ENCODE results near the gene TEKT5.
"Not testable (repeated sequence)": the region's sequence is repeated elsewhere in the genome, so short reads cannot be mapped to it uniquely, and the experiment has no call there.

Gene TEKT5

DNA sequence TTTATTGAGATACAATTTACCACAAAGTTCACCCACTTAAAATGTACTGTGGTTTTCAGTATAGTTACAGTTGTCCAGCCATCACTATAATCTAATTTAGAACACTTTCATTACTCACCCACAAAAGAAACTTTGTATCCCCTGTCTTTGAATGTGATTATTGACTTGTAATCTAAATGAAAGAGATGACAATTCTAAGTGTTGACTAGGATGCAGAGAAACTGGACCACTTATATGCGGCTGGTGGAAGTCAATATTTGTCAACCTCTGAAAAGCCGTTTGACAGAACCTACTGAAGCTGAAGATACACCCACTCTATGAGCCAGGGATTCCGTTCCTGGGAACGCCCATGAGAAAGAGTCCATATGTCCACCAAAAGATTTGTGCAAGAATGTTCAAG is 36.8 kb downstream of the TEKT5 start:
- DNase-seq, result no peak

DNA sequence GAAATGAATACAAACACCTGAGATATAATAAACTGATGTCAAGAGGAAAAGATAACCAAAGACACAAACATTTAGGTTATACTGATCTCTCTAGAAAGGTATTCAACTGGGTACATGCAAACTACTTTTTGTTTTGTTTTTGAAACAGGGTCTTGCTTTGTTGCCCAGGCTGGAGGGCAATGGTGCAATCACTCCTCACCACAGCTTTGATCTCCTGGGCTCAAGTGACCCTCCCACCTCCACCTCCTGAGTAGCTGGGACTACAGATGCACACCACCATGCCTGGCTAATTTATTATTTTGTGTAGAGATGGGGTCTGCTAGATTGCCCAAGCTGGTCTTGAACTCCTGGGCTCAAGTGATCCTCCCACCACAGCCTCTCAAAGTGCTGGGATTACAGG is 38.1 kb downstream of the TEKT5 start:
- no peak for DNase-seq

DNA sequence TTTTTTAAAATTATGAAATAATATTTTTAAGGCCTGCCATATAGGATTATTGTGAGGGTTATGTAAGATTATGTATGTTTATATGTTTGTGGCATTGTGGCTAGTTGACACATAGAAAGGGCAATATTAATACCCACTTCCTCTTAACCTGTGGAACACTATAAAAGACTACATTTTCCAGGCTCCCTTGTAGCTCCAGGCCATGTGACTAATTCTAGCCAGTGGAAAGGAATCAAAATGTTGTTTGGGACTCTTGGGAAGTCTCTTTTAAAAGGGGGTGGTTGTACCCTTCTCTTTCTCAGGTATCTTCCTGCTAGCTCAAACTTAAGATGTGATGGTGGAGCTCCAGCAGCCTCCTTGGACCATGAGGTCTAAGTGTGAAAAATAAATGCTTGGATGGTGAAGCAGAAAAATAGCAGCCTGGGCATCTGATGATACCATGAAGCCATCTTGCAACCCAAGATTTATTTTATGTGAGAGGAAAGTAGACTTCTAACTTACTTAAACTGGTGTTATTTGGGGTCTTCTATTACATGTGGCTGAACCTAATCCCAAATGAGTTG is 39.2 kb downstream of the TEKT5 start:
- DNase-seq, result no peak

DNA sequence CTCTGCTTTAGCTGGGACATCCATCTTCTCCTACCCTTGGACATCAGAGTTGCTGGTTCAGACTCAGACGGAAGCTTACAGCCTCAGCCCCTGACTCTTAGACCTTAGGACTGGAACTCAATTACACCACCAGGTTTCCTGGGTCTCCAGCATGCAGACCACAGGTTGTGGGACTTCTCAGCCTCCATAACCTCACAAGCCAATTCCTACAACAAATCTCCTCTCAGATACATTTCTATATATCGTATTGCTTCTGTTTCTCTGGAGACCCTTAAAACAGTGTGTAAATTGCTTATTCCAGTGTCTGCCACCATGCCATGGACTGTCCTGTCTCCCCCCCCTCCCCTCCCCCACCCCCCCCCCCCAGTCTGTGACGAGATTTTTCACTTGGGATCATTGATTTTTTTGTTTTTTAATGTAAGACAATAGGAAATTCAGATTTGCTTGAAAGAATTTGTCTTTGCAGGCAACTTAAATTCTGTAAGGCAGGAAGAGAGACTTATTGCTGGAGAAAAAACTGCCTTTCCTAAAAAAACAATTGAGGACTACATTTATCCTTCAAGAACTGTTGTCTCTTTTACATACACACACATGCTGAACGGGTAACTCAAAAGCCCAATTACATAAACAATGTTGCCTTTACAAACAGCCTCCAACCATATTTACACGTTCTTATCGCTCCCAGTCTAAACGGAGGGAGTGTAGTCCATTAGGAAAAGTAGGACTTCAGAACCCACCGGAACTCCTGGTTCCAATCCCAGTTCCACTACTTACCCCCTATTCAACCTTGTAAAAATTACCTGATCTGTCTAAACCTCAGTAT is 39.9 kb downstream of the TEKT5 start:
- no peak for DNase-seq

DNA sequence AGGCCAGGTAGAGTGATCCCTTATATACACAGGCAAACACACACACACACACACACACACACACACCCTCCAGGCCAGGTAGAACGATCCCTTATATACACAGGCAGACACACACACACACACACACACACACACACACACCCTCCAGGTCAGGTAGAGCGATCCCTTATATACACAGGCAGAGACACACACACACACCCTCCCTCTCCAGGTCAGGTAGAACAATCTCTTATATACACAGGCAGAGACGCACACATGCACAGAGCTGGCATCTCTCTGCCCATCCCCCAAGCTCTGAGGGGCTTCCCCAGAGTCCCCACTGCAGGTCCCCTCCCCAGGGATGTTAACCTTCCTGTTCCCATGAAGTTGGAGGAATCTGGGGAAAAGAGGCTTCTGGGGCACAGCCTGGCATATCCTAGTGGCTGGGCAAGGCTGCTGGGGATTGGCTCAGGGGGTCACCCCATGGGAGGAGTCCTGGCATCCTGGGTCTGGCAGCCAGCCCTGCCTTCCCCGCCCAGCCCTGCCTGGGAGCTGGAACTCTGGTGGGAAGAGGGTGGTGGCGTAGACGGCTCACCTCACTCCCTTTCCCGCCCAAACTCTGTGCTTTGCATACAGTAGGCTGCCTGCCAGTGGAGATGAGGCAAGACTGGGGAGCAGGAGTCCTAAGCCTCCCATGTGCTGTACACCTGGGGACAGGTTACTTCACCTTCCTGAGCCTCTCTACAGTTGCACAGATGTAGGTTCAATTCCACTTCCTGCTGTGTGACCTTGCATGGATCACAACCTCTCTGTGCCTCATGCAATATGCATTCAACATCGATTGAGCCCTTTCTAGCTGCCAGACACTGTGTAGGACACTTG is 41.8 kb downstream of the TEKT5 start:
- DNase-seq, result no peak

DNA sequence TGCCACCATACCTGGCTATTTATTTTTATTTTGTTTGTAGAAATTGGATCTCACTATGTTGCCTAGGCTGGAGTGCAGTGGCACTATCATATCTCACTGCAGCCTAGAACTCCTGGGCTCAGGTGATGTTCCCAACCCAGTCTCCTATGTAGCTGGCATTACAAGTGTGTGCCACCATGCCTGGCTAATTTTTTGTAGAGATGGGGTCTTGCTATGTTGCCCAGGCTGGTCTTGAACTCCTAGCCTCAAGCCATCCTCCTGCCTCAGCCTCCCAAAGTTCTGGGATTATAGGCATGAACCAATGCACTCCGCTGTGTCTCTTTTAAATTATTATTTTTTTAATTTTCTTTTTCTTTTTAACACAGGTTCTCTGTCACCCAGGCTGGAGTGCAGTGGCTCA is 45.6 kb downstream of the TEKT5 start:
- not testable (repeated sequence) for DNase-seq

DNA sequence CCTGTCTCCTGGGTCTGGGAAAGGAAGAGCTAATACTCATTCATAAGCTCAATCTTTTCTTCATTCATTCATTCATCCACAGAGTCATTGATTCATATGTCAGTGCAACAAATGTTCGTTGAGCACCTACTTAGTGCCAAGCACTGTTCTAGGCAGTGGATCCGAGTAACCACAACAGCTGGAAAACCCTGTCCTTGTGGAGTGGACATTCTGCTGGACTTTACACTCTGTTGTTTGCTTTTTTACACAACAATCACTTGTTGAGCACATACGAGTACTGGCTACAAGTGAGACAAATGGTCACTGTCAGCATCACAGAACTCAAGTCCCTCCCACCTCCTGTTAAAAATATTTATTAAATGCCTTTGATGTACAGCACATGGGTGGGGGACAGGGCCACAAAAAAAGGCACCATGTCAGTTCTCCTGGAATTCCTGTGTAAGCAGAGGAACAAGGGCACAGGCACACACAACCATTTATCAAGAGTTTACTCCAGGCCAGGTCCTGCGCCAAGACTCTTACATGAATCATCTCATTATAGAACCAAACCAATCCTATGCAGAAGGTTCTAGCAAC is 46.9 kb downstream of the TEKT5 start:
- DNase-seq, result no peak

DNA sequence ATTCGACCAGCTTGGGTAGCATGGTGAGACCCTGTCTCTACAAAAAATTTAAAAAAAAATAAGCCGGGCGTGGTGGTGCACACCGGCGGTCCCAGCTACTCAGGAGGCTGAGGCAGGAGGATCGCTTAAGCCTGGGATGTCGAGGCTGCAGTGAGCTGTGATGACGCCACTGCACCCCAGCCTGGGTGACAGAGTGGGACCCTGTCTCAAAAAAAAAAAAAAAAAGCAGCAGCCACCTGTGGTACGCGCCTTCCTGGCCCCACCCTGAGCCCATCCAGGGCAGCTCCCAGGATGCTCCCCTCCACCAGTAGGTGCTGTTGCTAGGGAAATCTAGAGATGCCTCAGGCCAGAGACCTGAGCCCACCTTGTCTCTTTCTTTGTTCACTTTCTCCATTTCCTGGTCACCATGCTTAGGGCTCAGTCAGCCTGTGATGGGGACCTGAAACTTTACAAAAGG is 47.4 kb downstream of the TEKT5 start:
- no peak for DNase-seq

DNA sequence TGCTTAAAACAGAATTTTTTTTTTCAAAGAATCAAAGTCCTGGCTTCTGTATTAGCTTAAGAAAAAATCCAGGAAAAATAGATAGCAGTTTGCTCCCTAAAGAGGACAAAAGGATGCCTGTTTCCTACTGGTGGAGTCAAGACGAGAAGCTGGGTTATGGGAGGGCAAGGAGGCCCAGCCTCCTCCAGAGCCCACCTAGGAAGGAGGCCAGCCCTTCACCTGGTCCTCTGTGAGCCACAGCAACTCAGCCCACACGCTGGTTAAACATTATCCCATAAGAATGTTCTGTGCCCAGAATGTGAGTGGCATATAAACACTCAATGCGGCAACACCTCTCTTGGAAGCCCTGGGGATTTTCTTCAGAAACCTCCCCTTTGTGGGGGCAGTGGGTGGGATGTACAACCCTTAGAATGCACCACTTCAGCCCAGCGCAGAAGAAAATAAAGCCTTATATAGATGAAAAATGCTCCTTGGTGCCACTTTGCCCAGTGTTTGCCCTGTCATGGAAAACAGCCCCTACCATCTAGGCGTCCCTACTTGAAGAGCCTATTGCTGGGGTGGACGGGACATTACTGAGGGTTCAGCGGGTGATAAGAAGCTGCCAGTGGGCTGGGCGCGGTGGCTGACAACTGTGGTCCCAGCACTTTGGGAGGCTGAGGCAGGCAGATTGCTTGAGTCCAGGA is 48.0 kb downstream of the TEKT5 start:
- no peak for DNase-seq

DNA sequence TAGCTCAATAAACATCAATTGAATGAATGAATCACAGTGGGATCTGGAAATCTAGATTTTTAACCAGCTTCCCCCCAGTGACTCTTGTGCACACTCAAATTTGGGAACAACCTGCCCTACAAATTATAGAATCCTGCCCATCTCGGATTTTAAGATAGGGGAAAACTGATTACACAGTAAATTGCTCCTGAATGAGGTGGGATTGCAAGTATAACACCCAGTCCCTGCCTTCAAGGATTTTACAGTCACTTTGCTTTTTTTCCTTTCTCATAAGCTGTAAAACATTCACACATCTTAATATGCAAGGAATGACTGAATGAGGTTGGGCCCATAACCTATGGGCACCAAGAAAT is 48.5 kb downstream of the TEKT5 start:
- DNase-seq, result no peak

DNA sequence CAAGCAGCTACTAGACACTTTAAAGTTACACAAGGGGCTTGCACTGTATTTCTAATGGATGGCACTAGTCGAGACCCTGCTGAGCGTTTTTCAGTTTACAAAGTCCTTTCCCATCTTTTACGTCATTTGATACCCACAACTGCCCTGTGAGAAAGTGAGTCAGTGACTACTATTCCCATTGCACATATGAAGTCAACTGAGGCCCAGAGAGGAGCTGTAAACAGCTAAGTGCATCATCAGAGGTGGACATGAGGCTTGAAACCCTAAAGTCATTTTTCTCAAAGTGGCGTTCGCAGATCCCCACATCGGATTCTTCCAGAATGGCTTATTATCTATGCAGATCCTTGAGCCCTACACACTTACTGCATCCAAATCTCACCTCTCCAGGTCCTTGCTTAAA is 50.6 kb downstream of the TEKT5 start:
- DNase-seq, result no peak

DNA sequence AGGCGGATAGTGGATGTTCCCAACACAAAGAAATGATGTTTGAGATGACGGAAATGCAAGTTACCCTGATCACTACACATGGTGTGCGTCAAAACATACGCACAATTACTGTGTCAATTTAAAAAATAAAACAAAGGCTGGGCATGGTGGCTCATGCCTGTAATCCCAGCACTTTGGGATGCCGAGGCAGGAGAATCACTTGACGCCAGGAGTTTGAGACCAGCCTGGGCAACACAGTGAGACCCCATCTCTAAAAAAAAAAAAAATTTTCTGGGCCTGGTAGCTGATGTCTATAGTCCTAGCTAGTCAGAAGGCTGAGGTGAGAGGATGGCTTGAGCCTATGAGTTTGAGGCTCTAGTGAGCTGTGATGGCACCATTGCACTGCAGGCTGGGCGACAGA is 51.8 kb downstream of the TEKT5 start:
- DNase-seq, result no peak

DNA sequence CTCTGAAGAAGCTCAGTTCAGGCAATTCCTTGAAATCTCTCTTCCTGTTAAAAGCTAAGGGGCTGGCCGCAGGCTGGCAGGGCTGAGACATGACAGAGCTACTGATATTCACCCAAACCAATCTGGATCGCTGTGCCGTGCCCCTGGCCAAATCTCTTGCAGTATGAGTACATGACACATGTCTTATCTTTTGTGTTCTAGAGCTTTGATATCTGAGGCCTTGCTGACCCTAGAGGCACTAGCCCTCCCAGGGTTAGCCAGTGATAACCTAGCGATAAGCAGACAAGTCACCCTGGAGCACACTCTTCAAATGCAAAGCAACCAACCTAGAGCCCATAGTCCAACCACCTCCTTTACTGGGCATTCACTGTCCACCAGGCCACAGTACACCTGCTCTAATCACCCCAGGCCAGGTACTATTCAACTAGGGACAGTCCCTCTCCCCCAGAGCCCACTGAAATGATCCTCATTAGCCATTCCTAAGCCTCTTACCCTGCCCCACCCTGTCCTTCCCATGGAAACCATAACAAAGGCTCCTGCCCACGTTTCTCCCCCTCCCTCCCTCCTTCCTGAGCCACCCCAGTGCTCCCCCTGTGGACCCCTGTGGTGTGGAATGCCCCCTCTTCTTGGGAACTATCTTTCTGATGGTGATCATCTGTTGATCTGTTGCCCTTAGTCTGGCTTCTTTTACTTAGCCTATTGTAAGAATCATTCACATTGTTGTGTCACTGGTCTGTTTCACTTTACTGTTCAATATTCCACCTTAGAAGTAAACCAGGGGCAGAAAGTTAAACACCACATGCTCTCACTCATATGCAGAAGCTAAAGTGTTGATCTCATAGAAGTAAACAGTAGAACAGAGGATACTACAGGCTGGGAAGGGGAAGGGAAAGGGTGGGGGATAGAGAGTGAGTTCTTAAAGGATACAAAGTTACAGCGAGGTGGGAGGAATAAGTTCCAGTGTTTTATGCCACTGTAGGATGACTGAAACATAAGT is 52.5 kb downstream of the TEKT5 start:
- DNase-seq, result no peak

DNA sequence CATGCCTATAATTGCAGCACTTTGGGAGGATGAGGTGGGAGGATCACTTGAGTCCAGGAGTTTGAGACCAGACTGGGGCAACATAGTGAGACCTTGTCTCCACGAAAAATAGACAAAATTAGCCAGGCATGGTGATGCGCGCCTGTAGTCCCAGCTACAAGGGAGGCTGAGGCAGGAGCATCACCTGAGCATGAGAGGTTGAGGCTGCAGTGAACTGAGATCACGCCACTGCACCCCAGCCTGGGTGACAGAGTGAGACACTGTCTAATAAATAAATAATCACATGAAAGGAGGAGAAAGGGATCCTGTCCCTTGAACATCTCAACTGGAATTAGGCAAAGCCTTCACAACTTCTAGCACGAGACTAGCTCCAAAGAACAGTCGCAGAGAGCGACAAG is 53.2 kb downstream of the TEKT5 start:
- DNase-seq, result no peak

DNA sequence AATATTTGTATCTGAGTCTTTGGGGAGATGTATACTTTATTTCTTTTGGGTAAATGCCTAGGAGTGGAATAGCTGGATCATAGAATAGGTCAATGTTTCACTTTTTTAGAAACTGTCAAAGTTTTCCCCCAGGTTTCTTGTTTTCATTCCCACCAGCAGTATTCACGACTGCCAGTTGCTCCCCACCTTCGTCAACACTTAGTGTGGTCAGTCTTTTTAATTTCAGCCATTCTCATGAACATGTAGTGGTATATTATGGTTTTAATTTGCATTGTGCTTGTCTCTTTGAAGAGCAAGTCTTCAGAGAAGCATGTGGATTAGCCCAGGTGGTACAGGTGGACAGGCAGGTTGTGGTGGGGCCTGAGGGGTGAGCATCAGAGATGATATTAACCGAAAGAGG is 53.8 kb downstream of the TEKT5 start:
- no peak for DNase-seq

DNA sequence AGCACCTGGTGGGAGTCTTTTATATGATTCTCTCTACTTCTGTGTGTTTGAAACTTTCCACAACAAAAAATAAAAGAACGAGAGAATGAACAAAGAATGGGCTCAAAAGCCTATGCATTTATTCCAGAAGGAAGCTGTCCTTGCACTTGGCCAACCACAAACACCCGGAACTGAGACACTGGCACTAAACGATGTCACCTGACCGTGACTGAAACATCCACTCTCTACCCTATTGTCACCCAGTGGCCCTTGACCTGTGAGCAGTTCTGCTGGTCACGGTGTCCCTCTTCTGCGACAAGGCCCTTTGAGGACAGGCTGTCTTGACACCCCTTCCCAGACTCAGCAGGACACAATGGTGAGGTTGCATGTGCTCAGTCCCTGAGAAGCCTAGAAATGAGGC is 56.6 kb downstream of the TEKT5 start:
- DNase-seq, result no peak

DNA sequence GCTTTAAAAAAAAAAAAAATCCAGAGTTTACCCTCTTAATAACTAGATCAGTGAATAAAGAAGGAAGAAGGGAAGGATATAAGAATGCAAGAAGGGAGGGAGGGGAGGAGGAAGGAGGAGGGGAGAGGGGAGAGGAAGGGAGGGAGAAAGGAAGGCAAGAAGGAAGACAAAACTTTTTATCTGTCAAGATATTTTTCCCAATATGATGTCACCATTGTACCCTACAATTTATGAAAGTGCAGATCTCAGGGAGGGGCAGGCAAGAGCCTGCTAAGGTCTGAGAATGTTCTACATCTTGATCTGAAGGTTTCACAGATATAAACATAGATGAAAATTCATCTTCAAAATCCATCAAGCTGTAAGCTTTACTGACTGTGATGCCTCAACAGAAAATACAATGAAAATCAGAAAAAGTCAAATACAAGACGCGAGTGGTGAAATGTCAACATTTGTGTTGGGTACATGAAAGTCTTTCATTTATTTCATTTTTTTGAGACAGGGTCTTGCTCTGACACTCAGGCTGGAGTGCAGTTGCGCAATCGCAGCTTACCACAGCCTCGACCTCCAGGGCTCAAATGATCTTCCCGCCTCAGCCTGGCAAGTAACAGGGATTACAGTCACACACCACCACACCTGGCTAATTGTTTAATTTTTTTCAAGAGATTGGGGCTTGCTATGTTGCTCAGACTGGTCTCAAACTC is 57.2 kb downstream of the TEKT5 start:
- no peak for DNase-seq

DNA sequence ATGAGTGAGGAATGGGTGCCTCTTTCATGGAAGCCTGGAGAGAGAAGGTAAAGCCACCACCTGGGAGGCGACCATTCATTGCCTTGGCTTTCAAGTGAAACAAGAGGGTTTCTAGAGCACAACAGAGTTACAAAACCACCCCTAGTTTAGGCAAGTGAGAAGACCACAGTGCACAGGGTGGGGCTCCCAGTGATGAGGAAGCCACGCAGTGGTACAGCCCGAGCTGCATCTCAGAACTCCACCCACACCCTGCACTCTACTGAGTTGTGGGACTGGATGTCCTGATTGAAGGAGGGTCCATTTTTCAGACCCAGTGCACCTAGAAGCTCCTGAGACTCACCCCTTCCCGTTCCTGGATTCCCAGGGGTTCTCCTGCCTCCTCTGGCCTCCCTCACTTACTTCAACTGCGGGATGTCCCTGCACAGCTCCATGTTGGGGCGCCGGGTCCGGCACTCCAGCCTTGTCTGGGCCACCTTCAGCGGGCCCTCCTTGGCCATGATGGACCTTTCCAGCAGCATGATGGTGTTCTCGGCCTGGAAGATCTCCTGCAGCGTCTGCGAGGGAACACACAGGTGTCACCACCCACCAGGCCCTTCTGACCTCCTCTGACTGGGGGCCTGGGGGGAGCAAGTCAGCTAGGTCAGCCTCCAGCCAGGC is 59.2 kb downstream of the TEKT5 start:
- no peak for DNase-seq

DNA sequence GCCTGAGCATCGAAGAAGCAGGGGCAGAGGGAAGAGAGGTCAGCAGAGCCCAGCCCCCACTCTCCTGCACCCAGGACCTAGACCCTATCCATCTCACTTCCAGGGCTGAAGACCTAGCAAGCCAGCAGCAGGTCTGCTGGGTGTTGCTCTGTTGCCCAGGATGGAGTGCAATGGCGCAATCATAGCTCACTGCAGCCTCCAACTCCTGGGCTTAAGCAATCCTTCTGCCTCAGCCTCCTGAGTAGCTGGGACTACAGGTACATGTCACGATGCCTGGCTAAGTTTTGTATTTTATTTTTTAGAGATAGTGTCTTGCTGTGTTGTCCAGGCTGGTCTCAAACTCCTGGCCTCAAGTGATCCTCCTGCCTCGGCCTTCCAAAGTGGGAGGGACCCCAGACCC is 61.3 kb downstream of the TEKT5 start:
- not testable (repeated sequence) for DNase-seq

DNA sequence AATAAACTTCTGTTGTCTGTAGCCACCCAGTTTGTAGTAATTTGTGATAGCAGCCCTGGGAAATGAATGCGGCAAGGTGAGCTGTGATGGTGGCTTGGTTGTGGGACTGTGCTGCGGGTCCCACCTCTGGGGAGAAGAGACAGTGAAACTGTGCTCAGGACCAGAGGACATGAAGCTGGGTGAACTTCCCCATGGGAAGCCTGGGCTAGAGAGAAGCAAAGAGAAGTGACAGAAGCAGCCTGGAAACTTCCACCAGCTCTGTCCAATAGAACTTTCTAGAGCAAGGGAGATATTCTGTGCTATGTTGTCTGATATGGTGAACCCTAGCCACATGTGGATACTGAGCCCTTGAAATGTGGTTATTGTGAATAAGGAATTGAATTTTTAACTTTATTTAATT is 62.8 kb downstream of the TEKT5 start:
- no peak for DNase-seq

DNA sequence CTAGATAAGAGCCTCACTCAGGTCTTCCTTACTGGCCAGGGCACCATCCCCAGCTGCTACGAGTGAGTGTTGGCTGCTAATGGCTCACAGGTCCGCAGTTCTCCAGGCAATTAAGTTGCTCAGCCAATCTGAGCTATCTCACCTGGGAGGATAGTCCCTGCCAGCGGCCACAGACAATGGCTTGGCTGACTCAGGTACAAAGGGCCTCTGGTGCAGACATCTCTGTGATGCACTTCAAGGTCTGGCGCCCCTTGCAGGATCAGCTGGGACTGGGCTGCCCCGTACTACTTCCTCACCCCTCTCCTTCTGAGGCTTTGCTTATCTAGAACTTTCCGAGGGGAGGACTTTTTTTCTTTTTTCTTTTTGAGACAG is 65.2 kb downstream of the TEKT5 start:
- DNase-seq, result no peak

Measured in stimulated activated CD4-positive, alpha-beta T cell treated with anti-CD3 and anti-CD28 coated beads, Interleukin-1b, Interleukin-23, amount 100 ng/mL, for 48 hours (primary cell).